Activated T-helper 2 cell treated with anti-CD3 and anti-CD28 coated beads, Interferon-gamma antibody, Interleukin-2, Interleukin-4, amounts not matched to agents 10 μg/mL and 5 μg/mL and 100 μg/mL, durations not matched to agents 14 hours and 24 hours and 36 hours (primary cell): ENCODE results near the gene ZFHX2. TPM values are rescaled to one million over a fixed set of nuclear protein-coding genes. Genes with fewer than 3 reads are reported as not detected.

ENCODE experiments used
- DNase-seq: peaks from one replicate; pipeline ENCODE4 v3.0.0; 2021; ENCODE audit warnings: low spot score
- H3K27ac Mint-ChIP-seq: one replicate; pipeline ENCODE4 v1.8.0; 2021; ENCODE audit warnings: mixed read lengths
- H3K27me3 Mint-ChIP-seq: one replicate; pipeline ENCODE4 v1.8.0; 2021; ENCODE audit warnings: low read depth, mixed read lengths
- H3K36me3 Mint-ChIP-seq: one replicate; pipeline ENCODE4 v1.8.0; 2021; ENCODE audit warnings: low read depth, mixed read lengths
- H3K4me1 Mint-ChIP-seq: one replicate; pipeline ENCODE4 v1.8.0; 2021; ENCODE audit warnings: low read depth, mixed read lengths
- H3K4me3 Mint-ChIP-seq: one replicate; pipeline ENCODE4 v1.8.0; 2021; ENCODE audit warnings: low read depth, mild to moderate bottlenecking, moderate library complexity, mixed read lengths
- H3K9me3 Mint-ChIP-seq: one replicate; pipeline ENCODE4 v1.8.0; 2021; ENCODE audit warnings: mixed read lengths
- intact Hi-C: fragments of 100-400 bp; cut with micrococcal nuclease; formaldehyde crosslinking; loops from one replicate; pipeline ENCODE4 v1.15.1; 2023
- total RNA-seq: library from RNA; stranded (reverse); gene quantifications from 2 replicates; pipeline ENCODE4 v1.2.3, GENCODE V29; 2022

Gene ZFHX2
- total RNA-seq, 1 donor from 2014 or later, result 2.5 TPM

GRCh38 chr14:23555533-23555881, 3.9 kb upstream of the ZFHX2 start:
- peak overlapping the region; percentile 97 for H3K27ac Mint-ChIP-seq
- peaks cover 21% of the 10 kb centered on the region for H3K36me3 Mint-ChIP-seq
- H3K9me3 Mint-ChIP-seq, result no peaks in the 10 kb centered on the region
- peak overlapping the region; percentile 96 for H3K4me3 Mint-ChIP-seq
- H3K27me3 Mint-ChIP-seq, result no peaks in the 10 kb centered on the region
- H3K4me1 Mint-ChIP-seq, result peaks cover 28% of the 10 kb centered on the region
- intact Hi-C loops, result loop anchor here (1.0 to 5.0 kb wide), 4 partner anchors 12 to 677 kb away; partner anchors contain the start of genes AP1G2, GMPR2, NEDD8 and NGDN
- no peak for DNase-seq

- no peaks in the 10 kb centered on the region for H3K36me3 Mint-ChIP-seq
- intact Hi-C loops, result loop anchor here (1.0 kb wide), 1 partner anchor 12 kb away; no protein-coding TSS in a partner anchor
- peak overlapping the region; percentile 3 for H3K27ac Mint-ChIP-seq
- H3K4me3 Mint-ChIP-seq, result no peak overlapping the region
- H3K4me1 Mint-ChIP-seq, result peaks cover 7% of the 10 kb centered on the region
- DNase-seq, result no peak
- no peaks in the 10 kb centered on the region for H3K9me3 Mint-ChIP-seq
- H3K27me3 Mint-ChIP-seq, result no peaks in the 10 kb centered on the region
These were observed 726 bp downstream of the ZFHX2 start for GRCh38 chr14:23550812-23551265.

DNA sequence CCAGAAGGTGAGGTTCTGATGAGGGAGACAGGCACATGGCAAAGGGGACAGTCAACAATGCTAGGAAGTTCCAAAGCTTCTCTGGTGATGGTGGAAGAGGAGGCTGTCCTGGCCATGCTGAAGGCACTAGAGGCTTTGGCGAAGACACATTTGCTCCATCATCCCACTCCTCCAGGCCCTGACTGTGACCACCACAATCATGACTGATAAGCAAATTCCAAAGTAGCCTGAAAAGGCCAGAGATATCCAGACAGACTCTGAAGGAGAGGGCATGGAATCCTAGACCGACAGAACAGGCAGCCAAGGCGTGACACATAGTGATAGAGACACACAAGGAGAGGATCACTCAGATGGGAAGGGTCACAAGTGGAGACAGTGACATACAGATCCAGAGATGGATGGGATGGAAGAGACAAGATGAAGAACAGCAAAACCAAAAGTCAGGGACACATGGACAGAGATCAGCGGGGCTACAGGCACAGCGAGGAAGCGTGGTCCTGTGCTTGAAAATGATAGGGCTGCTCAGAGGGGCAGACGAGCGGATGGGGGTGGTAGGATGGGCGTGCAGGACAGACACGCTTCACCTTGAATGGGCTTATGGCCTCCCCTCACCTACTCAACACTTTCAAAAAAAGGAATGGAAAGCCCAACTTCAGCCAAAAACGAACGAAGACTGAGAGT, 1.3 kb downstream of the ZFHX2 start:
- Mint-ChIP-seq H3K27me3 (no peaks in the 10 kb centered on the region), H3K9me3 (no peaks in the 10 kb centered on the region), H3K36me3 (no peaks in the 10 kb centered on the region), H3K4me3 (no peak overlapping the region), H3K27ac (no peak overlapping the region), H3K4me1 (peaks cover 4% of the 10 kb centered on the region)
- no peak for DNase-seq
- intact Hi-C loops, result no loop called here

- H3K27me3 Mint-ChIP-seq, result no peaks in the 10 kb centered on the region
- H3K36me3 Mint-ChIP-seq, result no peaks in the 10 kb centered on the region
- no peak for DNase-seq
- H3K9me3 Mint-ChIP-seq, result no peaks in the 10 kb centered on the region
- intact Hi-C loops, result no loop called here
- H3K4me3 Mint-ChIP-seq, result no peak overlapping the region
- peaks cover 3% of the 10 kb centered on the region for H3K4me1 Mint-ChIP-seq
- no peak overlapping the region for H3K27ac Mint-ChIP-seq
These were observed 2.9 kb downstream of the ZFHX2 start for GRCh38 chr14:23548351-23549318.

DNA sequence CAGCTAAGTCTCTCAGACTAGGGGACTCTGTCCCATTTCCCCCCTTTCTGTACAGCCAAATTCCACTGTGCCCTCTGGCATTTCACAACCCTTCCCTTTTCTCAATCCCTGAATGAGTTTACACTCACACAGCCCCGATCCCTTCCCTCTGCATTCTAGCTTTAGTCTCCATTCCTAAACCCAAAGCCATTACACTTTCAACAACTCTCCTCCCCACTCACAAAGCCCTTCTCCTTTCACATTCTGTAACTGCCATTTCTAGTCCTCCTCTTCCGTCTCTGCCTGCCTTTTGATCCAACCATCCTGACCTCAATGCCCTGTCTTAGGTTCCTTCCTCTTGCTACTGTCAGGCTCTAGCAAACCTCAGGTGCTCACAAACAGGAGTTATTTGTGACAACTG, 3.6 kb downstream of the ZFHX2 start:
- Mint-ChIP-seq H3K4me3 (no peak overlapping the region), H3K27ac (no peak overlapping the region), H3K9me3 (no peaks in the 10 kb centered on the region), H3K4me1 (peaks cover 3% of the 10 kb centered on the region), H3K36me3 (no peaks in the 10 kb centered on the region), H3K27me3 (no peaks in the 10 kb centered on the region)
- no peak for DNase-seq
- intact Hi-C loops, result no loop called here

GRCh38 chr14:23546450-23547035, 5.0 kb downstream of the ZFHX2 start:
- intact Hi-C loops, result no loop called here
- Mint-ChIP-seq H3K27me3 (no peaks in the 10 kb centered on the region), H3K36me3 (no peaks in the 10 kb centered on the region), H3K9me3 (no peaks in the 10 kb centered on the region), H3K4me1 (no peaks in the 10 kb centered on the region), H3K27ac (no peak overlapping the region), H3K4me3 (no peak overlapping the region)
- DNase-seq, result no peak

GRCh38 chr14:23545740-23546365, 5.7 kb downstream of the ZFHX2 start:
- Mint-ChIP-seq H3K4me3 (no peak overlapping the region), H3K36me3 (no peaks in the 10 kb centered on the region)

DNA sequence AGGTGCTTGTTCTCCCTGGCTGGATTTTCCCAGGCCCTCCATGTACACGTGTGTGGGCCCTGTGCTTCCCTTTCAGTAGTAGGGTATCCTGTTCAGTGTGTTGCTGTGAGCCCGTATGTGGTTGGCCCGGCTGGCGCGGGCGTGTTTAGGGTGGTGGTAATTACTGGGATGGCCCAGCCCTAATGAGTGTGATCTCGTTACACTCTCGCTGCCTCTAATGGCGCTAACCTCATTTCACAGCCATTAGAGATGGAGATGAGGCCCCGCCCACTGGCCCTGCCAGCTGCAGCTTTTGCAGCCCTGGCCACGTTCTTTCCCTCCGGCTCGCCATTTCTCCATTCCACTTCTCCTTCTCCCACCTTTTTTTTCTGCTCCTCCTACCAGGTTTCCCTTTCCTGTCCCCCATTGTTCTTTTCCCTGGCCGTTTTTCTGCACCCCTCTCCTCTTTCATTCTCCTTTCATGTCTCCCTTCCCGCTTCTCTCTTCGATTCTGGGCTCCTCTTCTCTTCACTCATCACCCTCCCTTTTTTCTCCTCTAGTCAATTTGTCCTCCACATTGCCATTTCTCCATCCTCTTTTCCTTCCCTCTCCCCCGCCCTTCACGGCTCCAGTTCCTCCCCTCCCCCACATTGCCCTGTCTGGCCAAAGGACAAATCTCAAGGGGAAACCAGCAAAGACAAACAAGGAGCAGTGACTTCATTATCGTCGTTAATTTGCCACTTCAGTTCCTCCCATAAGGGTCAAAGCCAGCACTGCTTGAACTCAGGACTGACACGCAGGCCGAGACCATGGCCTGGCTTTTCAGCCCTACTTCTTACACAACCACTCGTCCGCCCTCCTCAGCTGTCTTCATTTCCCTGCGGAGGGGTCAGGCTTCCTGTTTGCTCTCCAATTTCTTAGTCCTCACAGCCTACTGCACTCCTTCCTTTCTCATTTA, 6.8 kb downstream of the ZFHX2 start:
- H3K27ac Mint-ChIP-seq, result no peak overlapping the region
- intact Hi-C loops, result no loop called here
- no peaks in the 10 kb centered on the region for H3K4me1 Mint-ChIP-seq
- no peaks in the 10 kb centered on the region for H3K9me3 Mint-ChIP-seq
- H3K27me3 Mint-ChIP-seq, result no peaks in the 10 kb centered on the region
- no peak overlapping the region for H3K4me3 Mint-ChIP-seq
- no peaks in the 10 kb centered on the region for H3K36me3 Mint-ChIP-seq
- DNase-seq, result no peak

More at GRCh38 chr14:23545740-23546365, 5.7 kb downstream of the ZFHX2 start:
- intact Hi-C loops, result no loop called here
- H3K27me3 Mint-ChIP-seq, result no peaks in the 10 kb centered on the region
- DNase-seq, result no peak
- no peaks in the 10 kb centered on the region for H3K4me1 Mint-ChIP-seq
- no peaks in the 10 kb centered on the region for H3K9me3 Mint-ChIP-seq
- no peak overlapping the region for H3K27ac Mint-ChIP-seq

- H3K27ac Mint-ChIP-seq, result no peak overlapping the region
- no peak overlapping the region for H3K4me3 Mint-ChIP-seq
- no peaks in the 10 kb centered on the region for H3K36me3 Mint-ChIP-seq
- DNase-seq, result no peak
- no peaks in the 10 kb centered on the region for H3K9me3 Mint-ChIP-seq
- intact Hi-C loops, result no loop called here
- no peaks in the 10 kb centered on the region for H3K27me3 Mint-ChIP-seq
- no peaks in the 10 kb centered on the region for H3K4me1 Mint-ChIP-seq
These were observed 8.2 kb downstream of the ZFHX2 start for GRCh38 chr14:23543403-23543802.

DNA sequence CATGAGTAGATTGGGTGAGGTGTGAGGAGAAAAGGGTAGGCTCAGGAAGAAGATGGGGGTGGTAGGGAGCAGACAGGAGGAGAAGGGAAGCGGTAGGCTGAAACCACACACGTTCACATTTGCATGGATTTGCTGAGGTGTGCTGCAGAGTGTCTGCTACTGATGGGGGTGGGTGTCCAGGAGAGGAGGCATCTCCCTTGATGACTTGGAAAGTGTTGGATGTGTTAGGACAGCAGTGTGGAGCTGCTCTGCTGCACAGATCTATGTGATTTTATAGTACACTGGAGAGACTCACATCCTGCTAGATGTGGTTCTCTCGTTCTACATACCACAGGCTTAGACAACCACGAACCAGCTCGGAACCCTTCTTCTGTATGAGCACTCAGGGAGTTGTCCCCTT, 9.3 kb downstream of the ZFHX2 start:
- no peaks in the 10 kb centered on the region for H3K4me1 Mint-ChIP-seq
- H3K4me3 Mint-ChIP-seq, result no peak overlapping the region
- no peak overlapping the region for H3K27ac Mint-ChIP-seq
- no peaks in the 10 kb centered on the region for H3K27me3 Mint-ChIP-seq
- no peaks in the 10 kb centered on the region for H3K36me3 Mint-ChIP-seq
- DNase-seq, result no peak
- no peaks in the 10 kb centered on the region for H3K9me3 Mint-ChIP-seq
- intact Hi-C loops, result no loop called here

DNA sequence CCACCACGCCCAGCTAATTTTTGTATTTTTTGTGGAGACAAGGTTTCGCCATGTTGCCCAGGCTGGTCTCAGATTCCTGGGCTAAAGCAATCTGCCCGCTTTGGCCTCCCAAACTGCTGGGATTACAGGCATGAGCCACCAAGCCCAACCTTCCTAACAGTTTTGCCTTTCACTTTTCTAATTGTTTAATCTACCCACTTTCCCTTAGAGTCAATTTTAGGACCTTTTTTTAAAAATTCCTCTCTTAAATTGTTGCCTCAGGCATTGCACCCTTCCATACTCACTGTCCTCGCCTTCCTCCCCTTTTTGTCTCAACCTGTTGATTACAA, 11.5 kb downstream of the ZFHX2 start:
- Mint-ChIP-seq H3K4me3 (no peak overlapping the region), H3K9me3 (no peaks in the 10 kb centered on the region), H3K27ac (no peak overlapping the region), H3K4me1 (no peaks in the 10 kb centered on the region), H3K36me3 (no peaks in the 10 kb centered on the region), H3K27me3 (no peaks in the 10 kb centered on the region)
- no peak for DNase-seq
- intact Hi-C loops, result no loop called here
